Gastrocnemius medialis (tissue), 4 donors: ENCODE measurements around the gene NCKAP1. TPM values are rescaled to one million over a fixed set of nuclear protein-coding genes. Genes with fewer than 3 reads are reported as not detected.
"Not testable (repeated sequence)": the region's sequence is repeated elsewhere in the genome, so short reads cannot be mapped to it uniquely, and the experiment has no call there.

Source experiments
- ATAC-seq, 2 donors: fragments of 150-250 bp; one replicate each; pipeline ENCODE4 v1.9.1; 2016
- DNase-seq, 2 donors: peaks; one replicate each; pipeline ENCODE4 v3.0.0-alpha.2; 2019
- H3K27ac ChIP-seq, 4 donors: fragments of 200-600 bp; sonication (generic); 1 replicate in 1 of 4; 2 replicates in 3 of 4; pipeline ENCODE4 v1.5.1; 2016 to 2018; ENCODE audit warnings: mild to moderate bottlenecking in 2 of 4, moderate library complexity in 1 of 4
- H3K27me3 ChIP-seq, 3 donors: fragments of 200-600 bp; sonication (generic) in 2 of 3; 1 replicate in 1 of 3; 2 replicates in 2 of 3; pipeline versions ENCODE4 v1.5.1 to v1.6.0; 2016 to 2019; ENCODE audit warnings: mild to moderate bottlenecking in 1 of 3, moderate library complexity in 1 of 3
- H3K36me3 ChIP-seq, 2 donors: fragments of 200-600 bp; sonication (generic) in 1 of 2; one replicate each; pipeline ENCODE4 v1.5.1; 2017 to 2018
- H3K4me1 ChIP-seq, 2 donors: fragments of 200-600 bp; sonication (generic) in 1 of 2; one replicate each; pipeline ENCODE4 v1.5.1; 2016 to 2017; ENCODE audit warnings: mild to moderate bottlenecking in 2 of 2
- H3K4me3 ChIP-seq, 4 donors: fragments of 200-600 bp; sonication (generic) in 3 of 4; 1 replicate in 1 of 4; 2 replicates in 3 of 4; pipeline ENCODE4 v1.5.1; 2016 to 2019; ENCODE audit warnings: mild to moderate bottlenecking in 2 of 4
- H3K9me3 ChIP-seq, 3 donors: fragments of 200-600 bp; sonication (generic) in 2 of 3; 1 replicate in 1 of 3; 2 replicates in 2 of 3; pipeline ENCODE4 v1.5.1; 2016 to 2019
- POLR2A ChIP-seq, 2 donors: fragments of 450-650 bp; IDR thresholded peaks; one replicate each; pipeline ENCODE4 v1.6.1; 2017; ENCODE audit warnings: antibody characterized with exemption in 2 of 2, mild to moderate bottlenecking in 2 of 2, moderate library complexity in 2 of 2
- in situ Hi-C, 4 donors: fragments of 200-750 bp; cut with MboI; loops; one replicate each; pipeline versions ENCODE4 v1.15.0 to v1.8.0; 2017; ENCODE audit warnings: low sequenced_read_pairs in 4 of 4
- intact Hi-C: fragments of 100-400 bp; cut with DNase I; formaldehyde crosslinking; loops from one replicate; pipeline ENCODE4 v1.15.1; 2023; ENCODE audit warnings: low total_unique reads
- total RNA-seq, 4 donors: library from RNA; depleted of rRNA; stranded (reverse); fragments of >200 nt; gene quantifications; one replicate each; pipeline versions ENCODE4 v1.1.0 to v1.2.3, GENCODE V29; 2016
- TF ChIP-seq, protein P1 (sequence below), 5 experiments: fragments of 450-650 bp in 3 of 5; fragments of 200-600 bp in 2 of 5; sonication (generic) in 2 of 5; IDR thresholded peaks in 4 of 5; conservative IDR thresholded peaks in 1 of 5; 1 replicate in 4 of 5; 2 replicates in 1 of 5; pipeline ENCODE4 v1.5.1; 2016 to 2019; ENCODE audit warnings: antibody characterized with exemption in 5 of 5, mild to moderate bottlenecking in 3 of 5, moderate library complexity in 3 of 5

Gene NCKAP1
- total RNA-seq, 4 donors from 2014 or later = 152 to 303 (median 168) TPM

DNA sequence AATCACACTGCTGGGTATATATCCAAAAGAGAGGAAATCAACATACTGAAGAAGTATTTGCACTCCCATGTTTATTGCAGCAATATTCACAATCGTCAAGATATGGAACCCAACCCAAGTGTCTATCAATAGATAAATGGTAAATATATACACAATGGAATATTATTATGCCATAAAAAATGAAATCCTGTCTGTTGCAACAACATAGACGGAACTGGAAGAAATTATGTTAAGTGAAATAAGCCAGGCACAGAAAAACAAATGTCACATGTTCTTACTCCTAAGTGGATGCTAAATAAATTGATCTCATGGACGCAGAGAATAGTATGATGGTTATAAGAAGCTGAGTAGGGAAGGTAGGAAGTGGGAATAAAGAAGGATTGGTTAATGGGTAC lies 65.7 kb downstream of the NCKAP1 start:
- H3K27me3 ChIP-seq = no peaks in the 10 kb centered on the region
- TF ChIP-seq POLR2A (IDR thresholded peaks at IDR 0.05) = no peak
- TF ChIP-seq, protein P1, sequence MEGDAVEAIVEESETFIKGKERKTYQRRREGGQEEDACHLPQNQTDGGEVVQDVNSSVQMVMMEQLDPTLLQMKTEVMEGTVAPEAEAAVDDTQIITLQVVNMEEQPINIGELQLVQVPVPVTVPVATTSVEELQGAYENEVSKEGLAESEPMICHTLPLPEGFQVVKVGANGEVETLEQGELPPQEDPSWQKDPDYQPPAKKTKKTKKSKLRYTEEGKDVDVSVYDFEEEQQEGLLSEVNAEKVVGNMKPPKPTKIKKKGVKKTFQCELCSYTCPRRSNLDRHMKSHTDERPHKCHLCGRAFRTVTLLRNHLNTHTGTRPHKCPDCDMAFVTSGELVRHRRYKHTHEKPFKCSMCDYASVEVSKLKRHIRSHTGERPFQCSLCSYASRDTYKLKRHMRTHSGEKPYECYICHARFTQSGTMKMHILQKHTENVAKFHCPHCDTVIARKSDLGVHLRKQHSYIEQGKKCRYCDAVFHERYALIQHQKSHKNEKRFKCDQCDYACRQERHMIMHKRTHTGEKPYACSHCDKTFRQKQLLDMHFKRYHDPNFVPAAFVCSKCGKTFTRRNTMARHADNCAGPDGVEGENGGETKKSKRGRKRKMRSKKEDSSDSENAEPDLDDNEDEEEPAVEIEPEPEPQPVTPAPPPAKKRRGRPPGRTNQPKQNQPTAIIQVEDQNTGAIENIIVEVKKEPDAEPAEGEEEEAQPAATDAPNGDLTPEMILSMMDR (IDR thresholded peaks at IDR 0.05 in 4 of 5, conservative IDR thresholded peaks at IDR 0.05 in 1 of 5) = no peak
- no peak overlapping the region for H3K27ac ChIP-seq
- H3K4me3 ChIP-seq = no peak overlapping the region
- DNase-seq = no peak
- ATAC-seq = no peak
- intact Hi-C loops = loop anchor here (5.0 kb wide), 1 partner anchor 125 kb away; no protein-coding TSS in a partner anchor
- in situ Hi-C loops = no loop called here
- no peaks in the 10 kb centered on the region for H3K9me3 ChIP-seq
- peaks cover 0 to 54% of the 10 kb centered on the region in 2 donors for H3K36me3 ChIP-seq
- peaks cover 9 to 10% of the 10 kb centered on the region in 2 donors for H3K4me1 ChIP-seq

DNA sequence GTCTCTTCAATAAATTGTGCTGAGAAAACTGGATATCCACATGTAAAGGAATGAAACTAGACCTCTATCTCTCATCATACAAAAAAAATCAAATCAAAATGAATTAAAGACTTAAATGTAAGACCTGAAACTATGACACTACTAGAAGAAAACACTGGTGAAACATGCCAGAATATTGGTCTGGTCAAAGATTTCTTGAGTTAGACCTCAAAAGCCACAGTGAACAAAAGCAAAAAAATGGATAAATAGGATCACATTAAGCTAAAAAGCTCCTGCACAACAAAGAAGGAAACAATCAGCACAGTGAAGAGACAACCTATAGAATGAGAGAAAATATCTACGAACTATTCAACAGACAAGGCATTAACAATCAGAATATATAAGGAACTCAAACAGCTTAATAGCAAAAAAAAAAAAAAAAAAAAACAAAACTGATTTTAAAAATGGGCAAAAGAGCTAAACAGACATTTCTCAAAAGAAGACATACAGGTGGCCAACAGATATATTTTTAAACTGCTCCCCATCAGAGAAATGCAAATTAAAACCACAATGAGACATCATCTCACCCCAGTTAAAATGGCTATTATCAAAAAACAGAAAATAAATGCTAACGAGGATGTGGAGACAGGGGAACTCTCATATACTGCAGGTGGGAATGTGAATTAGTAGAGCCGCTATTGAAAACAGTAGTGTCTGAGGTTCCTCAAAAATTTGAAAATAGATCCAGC lies 66.3 kb downstream of the NCKAP1 start:
- Histone ChIP-seq H3K4me3 (no peak overlapping the region), H3K36me3 (peaks cover 0 to 52% of the 10 kb centered on the region in 2 donors), H3K27me3 (no peaks in the 10 kb centered on the region), H3K4me1 (peaks cover 9 to 10% of the 10 kb centered on the region in 2 donors), H3K27ac (no peak overlapping the region), H3K9me3 (no peaks in the 10 kb centered on the region)
- DNase-seq (no peak), ATAC-seq (no peak)
- in situ Hi-C loops = no loop called here
- TF ChIP-seq, protein P1 (IDR thresholded peaks at IDR 0.05 in 4 of 5, conservative IDR thresholded peaks at IDR 0.05 in 1 of 5) = no peak
- no peak for TF ChIP-seq POLR2A (IDR thresholded peaks at IDR 0.05)
- intact Hi-C loops = loop anchor here (5.0 kb wide), 1 partner anchor 125 kb away; no protein-coding TSS in a partner anchor

DNA sequence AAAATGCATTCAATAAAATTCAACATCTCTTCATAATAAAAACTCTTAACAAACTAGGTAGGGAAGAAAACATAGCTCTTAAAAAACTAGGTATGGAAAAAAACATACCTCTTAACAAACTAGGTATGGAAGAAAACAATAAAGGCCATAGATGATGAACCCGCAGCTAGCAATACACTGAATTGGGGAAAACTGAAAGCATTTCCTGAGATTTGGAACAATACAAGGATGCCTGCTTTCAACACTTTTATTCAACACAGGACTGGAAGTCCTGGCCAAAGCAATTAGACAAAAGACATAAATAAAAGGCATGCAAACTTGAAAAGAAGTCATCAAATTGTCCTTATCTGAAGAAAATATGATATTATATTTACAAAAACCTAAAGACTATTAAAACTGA lies 67.8 kb downstream of the NCKAP1 start:
- intact Hi-C loops (loop anchor here (5.0 kb wide), 1 partner anchor 123 kb away; no protein-coding TSS in a partner anchor), in situ Hi-C loops (no loop called here)
- Histone ChIP-seq H3K27me3 (no peaks in the 10 kb centered on the region), H3K36me3 (peaks cover 0 to 56% of the 10 kb centered on the region in 2 donors), H3K4me3 (no peak overlapping the region), H3K9me3 (no peaks in the 10 kb centered on the region), H3K27ac (no peak overlapping the region), H3K4me1 (peaks cover 9 to 10% of the 10 kb centered on the region in 2 donors)
- TF ChIP-seq, protein P1 (IDR thresholded peaks at IDR 0.05 in 4 of 5, conservative IDR thresholded peaks at IDR 0.05 in 1 of 5) = no peak
- no peak for TF ChIP-seq POLR2A (IDR thresholded peaks at IDR 0.05)
- no peak for ATAC-seq
- DNase-seq = no peak

DNA sequence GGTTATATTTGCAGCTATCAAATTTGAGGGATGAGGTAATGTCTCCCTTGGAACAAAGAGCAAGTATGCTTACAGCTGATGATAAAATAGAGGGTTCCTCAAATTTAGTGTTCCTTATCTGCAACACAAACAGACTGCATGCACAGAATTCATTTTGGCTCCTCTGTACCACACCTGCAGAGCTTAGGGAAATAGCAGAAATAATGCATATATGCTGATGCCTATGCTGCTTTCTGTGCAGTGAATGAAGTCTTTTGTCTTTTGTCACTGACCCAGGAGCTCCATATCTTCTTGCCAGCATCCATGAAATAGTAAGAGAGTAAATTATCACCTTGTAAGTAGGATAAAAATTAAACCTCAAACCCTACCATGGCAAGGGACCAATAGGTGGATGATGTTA lies 69.8 kb downstream of the NCKAP1 start:
- intact Hi-C loops (no loop called here), in situ Hi-C loops (no loop called here)
- H3K4me3 ChIP-seq = no peak overlapping the region
- peaks cover 0 to 58% of the 10 kb centered on the region in 2 donors for H3K36me3 ChIP-seq
- H3K9me3 ChIP-seq = no peaks in the 10 kb centered on the region
- H3K27ac ChIP-seq = no peak overlapping the region
- TF ChIP-seq, protein P1 (IDR thresholded peaks at IDR 0.05 in 4 of 5, conservative IDR thresholded peaks at IDR 0.05 in 1 of 5) = no peak
- no peak for TF ChIP-seq POLR2A (IDR thresholded peaks at IDR 0.05)
- DNase-seq (no peak), ATAC-seq (no peak)
- no peaks in the 10 kb centered on the region for H3K27me3 ChIP-seq
- peaks cover 6 to 9% of the 10 kb centered on the region in 2 donors for H3K4me1 ChIP-seq

DNA sequence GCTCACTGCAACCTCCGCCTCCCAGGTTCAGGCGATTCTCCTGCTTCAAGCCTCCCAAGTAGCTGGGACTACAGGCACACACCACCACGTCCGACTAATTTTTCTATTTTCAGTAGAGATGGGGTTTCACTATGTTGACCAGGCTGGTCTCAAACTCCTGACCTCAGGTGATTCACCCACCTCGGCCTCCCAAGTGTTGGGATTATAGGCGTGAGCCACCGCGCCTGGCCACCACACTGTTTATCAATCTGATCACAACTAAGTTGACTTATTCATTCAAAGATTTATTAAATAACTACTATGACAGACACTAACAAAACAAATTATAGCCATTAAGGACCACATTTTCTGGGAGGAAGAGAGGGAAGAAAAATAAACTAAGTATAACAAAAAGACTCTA lies 71.9 kb downstream of the NCKAP1 start:
- H3K27ac ChIP-seq, ATAC-seq, in situ Hi-C loops, H3K4me1 ChIP-seq, DNase-seq, H3K9me3 ChIP-seq, intact Hi-C loops, H3K4me3 ChIP-seq, H3K27me3 ChIP-seq: not testable (repeated sequence)
- H3K36me3 ChIP-seq = peaks cover 0 to 59% of the 10 kb centered on the region in 2 donors
